ENCODE results near the gene FOXM1. TPM values are rescaled to one million over a fixed set of nuclear protein-coding genes. Genes with fewer than 3 reads are reported as not detected.
A peak's percentile ranks its signal among the peaks of the same experiment; 100 is the strongest.

FOXM1 gene
- total and polyA plus RNA-seq, 10 of the 15 experiments (the other 5 are each of a cell fraction or from before 2014, with no cell fraction given) = 15.1 to 63.2 (median 34.2) TPM

DNA sequence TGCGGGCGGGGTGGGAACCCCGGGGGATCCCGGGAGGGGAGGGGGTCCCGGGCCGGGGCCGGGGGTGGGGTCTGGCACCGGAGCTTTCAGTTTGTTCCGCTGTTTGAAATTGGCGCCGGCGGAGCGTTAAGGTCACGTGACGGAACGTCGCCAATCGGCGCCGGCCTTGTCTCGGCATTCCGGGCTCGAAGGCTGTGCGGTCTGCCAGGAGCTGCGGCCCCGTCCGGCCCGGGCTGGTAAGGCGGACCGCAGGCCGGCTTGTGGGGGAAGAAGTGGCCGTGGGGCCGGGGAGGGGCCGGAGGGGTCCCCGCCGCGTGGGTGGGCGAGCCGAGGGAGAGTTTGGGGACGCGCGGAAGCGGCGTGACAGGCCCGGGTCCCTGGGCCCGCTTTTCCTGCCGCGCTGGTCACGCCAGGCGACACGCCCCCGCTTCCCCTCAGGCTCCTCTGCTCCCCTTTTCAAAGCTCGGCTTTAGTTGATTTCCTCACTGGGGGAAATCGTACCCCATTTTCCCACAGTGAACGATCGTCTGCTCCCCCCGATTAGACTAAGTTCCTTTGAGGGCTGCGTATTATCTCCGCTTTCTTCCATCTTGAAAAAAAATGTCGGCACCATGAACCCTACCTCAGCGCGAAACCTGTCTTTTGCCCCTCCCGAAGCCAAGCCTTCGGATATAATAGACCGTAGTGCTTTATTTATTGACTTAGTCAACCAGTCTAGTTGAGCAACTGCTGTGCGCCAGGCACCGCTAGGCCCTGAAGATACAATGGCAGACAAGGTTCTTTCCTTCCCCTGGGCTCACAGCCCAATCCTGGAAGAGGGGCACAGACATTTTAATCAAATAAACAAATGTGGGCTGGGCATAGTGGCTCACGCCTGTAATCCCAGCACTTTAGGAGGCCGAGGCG lies at the start of gene FOXM1, which contains the start of gene RHNO1 (continued):
- TF ChIP-seq, protein P1, sequence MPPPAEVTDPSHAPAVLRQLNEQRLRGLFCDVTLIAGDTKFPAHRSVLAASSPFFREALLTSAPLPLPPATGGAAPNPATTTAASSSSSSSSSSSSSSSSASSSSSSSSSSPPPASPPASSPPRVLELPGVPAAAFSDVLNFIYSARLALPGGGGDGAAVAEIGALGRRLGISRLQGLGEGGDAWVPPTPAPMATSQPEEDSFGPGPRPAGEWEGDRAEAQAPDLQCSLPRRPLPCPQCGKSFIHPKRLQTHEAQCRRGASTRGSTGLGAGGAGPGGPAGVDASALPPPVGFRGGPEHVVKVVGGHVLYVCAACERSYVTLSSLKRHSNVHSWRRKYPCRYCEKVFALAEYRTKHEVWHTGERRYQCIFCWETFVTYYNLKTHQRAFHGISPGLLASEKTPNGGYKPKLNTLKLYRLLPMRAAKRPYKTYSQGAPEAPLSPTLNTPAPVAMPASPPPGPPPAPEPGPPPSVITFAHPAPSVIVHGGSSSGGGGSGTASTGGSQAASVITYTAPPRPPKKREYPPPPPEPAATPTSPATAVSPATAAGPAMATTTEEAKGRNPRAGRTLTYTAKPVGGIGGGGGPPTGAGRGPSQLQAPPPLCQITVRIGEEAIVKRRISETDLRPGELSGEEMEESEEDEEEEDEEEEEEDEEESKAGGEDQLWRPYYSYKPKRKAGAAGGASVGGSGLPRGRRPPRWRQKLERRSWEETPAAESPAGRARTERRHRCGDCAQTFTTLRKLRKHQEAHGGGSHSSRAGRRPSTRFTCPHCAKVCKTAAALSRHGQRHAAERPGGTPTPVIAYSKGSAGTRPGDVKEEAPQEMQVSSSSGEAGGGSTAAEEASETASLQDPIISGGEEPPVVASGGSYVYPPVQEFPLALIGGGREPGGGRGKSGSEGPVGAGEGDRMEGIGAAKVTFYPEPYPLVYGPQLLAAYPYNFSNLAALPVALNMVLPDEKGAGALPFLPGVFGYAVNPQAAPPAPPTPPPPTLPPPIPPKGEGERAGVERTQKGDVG (CRISPR knock-in tag; IDR thresholded peaks at IDR 0.05) = peak; percentile 29; the same call in 1 of the 2 replicates
- TF ChIP-seq SPI1 (IDR thresholded peaks at IDR 0.05; ENCODE audit: borderline replicate concordance, insufficient read depth, low read depth, low read length) (no peak; the same call in 1 of the 2 replicates), HCFC1 (IDR thresholded peaks at IDR 0.05; ENCODE audit: low read length) (peak; percentile 23; the same call in 1 of the 2 replicates), CBFB (IDR thresholded peaks at IDR 0.05; ENCODE audit: low read depth) (0 out of 2 replicates have a peak, but pooled peaks have one; percentile 23), ASH2L (IDR thresholded peaks at IDR 0.05; ENCODE audit: borderline replicate concordance, low read depth) (peak; percentile 88; the same call in 1 of the 2 replicates)

DNA sequence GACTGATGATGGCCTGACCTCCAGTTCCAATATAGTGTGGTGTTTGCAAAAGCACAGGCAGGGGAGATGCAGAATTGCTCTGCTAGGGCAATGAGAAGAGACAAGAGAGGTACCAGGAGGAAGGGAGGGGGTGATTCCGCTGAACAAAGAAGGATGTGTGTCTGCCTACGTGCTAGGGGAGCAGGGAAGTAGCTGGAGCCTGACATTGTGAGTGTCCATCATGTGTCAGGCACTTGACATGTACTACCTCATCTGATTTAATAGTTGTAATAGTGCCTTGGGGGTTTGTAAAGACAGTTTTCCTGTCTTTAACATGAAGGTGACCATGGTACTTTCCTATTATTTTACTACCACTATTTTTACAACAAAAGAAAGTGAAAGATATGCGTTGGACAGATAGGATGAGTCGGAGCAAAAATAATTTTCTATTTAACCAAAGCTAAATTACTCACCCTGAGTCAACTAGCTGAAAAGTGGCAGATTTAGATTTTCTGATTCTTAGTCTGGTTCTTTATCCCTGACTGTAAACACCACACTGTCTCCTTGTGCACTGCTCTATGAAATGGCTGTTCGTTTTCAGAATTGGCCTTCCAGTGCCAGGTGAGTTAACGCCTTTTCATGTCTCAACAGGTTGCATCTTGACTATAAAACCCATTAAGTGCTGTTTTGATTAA lies 48.5 kb upstream of the FOXM1 start:
- Histone ChIP-seq H3K27ac (ENCODE audit: control insufficient read depth, insufficient read depth) (no peak overlapping the region), H3K9me3 (replicated peaks; ENCODE audit: control insufficient read depth, insufficient read depth, low read length) (no peaks in the 10 kb centered on the region), H4K20me1 (ENCODE audit: control insufficient read depth, insufficient read depth) (no peaks in the 10 kb centered on the region), H3K4me1 (ENCODE audit: control insufficient read depth, insufficient read depth, low read length) (no peaks in the 10 kb centered on the region), H3K9ac (ENCODE audit: control insufficient read depth, insufficient read depth, low read length) (no peak overlapping the region), H3K79me2 (ENCODE audit: control insufficient read depth, insufficient read depth, low read length) (no peaks in the 10 kb centered on the region), H3K36me3 (ENCODE audit: control insufficient read depth in 2 of 2, insufficient read depth in 2 of 2, low read length in 1 of 2) (peaks cover 0 to 2% of the 10 kb centered on the region in 2 experiments; a peak in 1 of 4 replicates), H3K4me2 (ENCODE audit: control insufficient read depth, insufficient read depth) (no peak overlapping the region), H2AFZ (ENCODE audit: control insufficient read depth, low read depth, low read length) (no peak overlapping the region), H3K27me3 (replicated peaks in 1 of 2; ENCODE audit: control insufficient read depth in 2 of 2, insufficient read depth in 2 of 2, low read length in 1 of 2) (no peaks in the 10 kb centered on the region), H3K4me3 (no peak overlapping the region)
- in situ Hi-C loops (cut with MboI) = no loop called here
- 18% methylated on average over 6 of the region's 6 CpGs for WGBS (ENCODE audit: insufficient coverage, insufficient replicate concordance, low lambda C conversion rate, missing lambda C conversion rate)
- CTCF ChIA-PET = interaction anchor here (1.4 kb wide), 1 partner anchor 15 kb away, joined by 3 read pairs; no protein-coding TSS in a partner anchor
- no peak for DNase-seq (ENCODE audit: low read depth, low spot score)
- RAD21 ChIA-PET (ENCODE audit: unreplicated experiment) = no interaction called here
- BruUV-seq (replicated peaks) = no TSS peak
- no peak for FAIRE-seq
- POLR2A ChIA-PET = no interaction called here
- intact Hi-C loops (cut with micrococcal nuclease; ENCODE audit: unreplicated experiment) = no loop called here
- ATAC-seq = no peak
- SMC1A ChIA-PET (ENCODE audit: uncharacterized antibody, unreplicated experiment) = no interaction called here
- TF ChIP-seq HCFC1 (IDR thresholded peaks at IDR 0.05; ENCODE audit: low read length) = no peak
- TF ChIP-seq, protein P2, sequence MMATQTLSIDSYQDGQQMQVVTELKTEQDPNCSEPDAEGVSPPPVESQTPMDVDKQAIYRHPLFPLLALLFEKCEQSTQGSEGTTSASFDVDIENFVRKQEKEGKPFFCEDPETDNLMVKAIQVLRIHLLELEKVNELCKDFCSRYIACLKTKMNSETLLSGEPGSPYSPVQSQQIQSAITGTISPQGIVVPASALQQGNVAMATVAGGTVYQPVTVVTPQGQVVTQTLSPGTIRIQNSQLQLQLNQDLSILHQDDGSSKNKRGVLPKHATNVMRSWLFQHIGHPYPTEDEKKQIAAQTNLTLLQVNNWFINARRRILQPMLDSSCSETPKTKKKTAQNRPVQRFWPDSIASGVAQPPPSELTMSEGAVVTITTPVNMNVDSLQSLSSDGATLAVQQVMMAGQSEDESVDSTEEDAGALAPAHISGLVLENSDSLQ (IDR thresholded peaks at IDR 0.05) = peak; percentile 18; the same call in 1 of the 2 replicates
- TF ChIP-seq, protein P3, sequence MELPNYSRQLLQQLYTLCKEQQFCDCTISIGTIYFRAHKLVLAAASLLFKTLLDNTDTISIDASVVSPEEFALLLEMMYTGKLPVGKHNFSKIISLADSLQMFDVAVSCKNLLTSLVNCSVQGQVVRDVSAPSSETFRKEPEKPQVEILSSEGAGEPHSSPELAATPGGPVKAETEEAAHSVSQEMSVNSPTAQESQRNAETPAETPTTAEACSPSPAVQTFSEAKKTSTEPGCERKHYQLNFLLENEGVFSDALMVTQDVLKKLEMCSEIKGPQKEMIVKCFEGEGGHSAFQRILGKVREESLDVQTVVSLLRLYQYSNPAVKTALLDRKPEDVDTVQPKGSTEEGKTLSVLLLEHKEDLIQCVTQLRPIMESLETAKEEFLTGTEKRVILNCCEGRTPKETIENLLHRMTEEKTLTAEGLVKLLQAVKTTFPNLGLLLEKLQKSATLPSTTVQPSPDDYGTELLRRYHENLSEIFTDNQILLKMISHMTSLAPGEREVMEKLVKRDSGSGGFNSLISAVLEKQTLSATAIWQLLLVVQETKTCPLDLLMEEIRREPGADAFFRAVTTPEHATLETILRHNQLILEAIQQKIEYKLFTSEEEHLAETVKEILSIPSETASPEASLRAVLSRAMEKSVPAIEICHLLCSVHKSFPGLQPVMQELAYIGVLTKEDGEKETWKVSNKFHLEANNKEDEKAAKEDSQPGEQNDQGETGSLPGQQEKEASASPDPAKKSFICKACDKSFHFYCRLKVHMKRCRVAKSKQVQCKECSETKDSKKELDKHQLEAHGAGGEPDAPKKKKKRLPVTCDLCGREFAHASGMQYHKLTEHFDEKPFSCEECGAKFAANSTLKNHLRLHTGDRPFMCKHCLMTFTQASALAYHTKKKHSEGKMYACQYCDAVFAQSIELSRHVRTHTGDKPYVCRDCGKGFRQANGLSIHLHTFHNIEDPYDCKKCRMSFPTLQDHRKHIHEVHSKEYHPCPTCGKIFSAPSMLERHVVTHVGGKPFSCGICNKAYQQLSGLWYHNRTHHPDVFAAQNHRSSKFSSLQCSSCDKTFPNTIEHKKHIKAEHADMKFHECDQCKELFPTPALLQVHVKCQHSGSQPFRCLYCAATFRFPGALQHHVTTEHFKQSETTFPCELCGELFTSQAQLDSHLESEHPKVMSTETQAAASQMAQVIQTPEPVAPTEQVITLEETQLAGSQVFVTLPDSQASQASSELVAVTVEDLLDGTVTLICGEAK (IDR thresholded peaks at IDR 0.05; ENCODE audit: borderline replicate concordance) = no peak
- no peak for TF ChIP-seq RAD51 (IDR thresholded peaks at IDR 0.05)
- TF ChIP-seq, protein P4, sequence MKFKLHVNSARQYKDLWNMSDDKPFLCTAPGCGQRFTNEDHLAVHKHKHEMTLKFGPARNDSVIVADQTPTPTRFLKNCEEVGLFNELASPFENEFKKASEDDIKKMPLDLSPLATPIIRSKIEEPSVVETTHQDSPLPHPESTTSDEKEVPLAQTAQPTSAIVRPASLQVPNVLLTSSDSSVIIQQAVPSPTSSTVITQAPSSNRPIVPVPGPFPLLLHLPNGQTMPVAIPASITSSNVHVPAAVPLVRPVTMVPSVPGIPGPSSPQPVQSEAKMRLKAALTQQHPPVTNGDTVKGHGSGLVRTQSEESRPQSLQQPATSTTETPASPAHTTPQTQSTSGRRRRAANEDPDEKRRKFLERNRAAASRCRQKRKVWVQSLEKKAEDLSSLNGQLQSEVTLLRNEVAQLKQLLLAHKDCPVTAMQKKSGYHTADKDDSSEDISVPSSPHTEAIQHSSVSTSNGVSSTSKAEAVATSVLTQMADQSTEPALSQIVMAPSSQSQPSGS (IDR thresholded peaks at IDR 0.05; ENCODE audit: low read length) = no peak

Measured in GM12878 (cell line).